ENCODE results near the gene GRM5. TPM values are rescaled to one million over a fixed set of nuclear protein-coding genes. Genes with fewer than 3 reads are reported as not detected.
"Not testable (repeated sequence)": the region's sequence is repeated elsewhere in the genome, so short reads cannot be mapped to it uniquely, and the experiment has no call there.

GRM5 gene
- total RNA-seq, 1 donor from 2014 or later, result 0.26 TPM

GRCh38 chr11:88838139-88838538, 227.6 kb downstream of the GRM5 start:
- not testable (repeated sequence) for H3K9me3 Mint-ChIP-seq (ENCODE audit: low read depth); H3K27ac Mint-ChIP-seq; DNase-seq (ENCODE audit: low spot score, unreplicated experiment)

GRCh38 chr11:88835709-88836108, 230.1 kb downstream of the GRM5 start:
- H3K9me3 Mint-ChIP-seq (ENCODE audit: low read depth); DNase-seq (ENCODE audit: low spot score, unreplicated experiment); H3K4me3 Mint-ChIP-seq (ENCODE audit: low read depth); H3K36me3 Mint-ChIP-seq (ENCODE audit: insufficient read depth); H3K27ac Mint-ChIP-seq; H3K4me1 Mint-ChIP-seq (ENCODE audit: low read depth); H3K27me3 Mint-ChIP-seq: not testable (repeated sequence)

More at GRCh38 chr11:88838139-88838538, 227.6 kb downstream of the GRM5 start:
- not testable (repeated sequence) for H3K4me3 Mint-ChIP-seq (ENCODE audit: low read depth); H3K36me3 Mint-ChIP-seq (ENCODE audit: insufficient read depth); H3K27me3 Mint-ChIP-seq; H3K4me1 Mint-ChIP-seq (ENCODE audit: low read depth)

GRCh38 chr11:88831303-88831890, 234.4 kb downstream of the GRM5 start:
- no peaks in the 10 kb centered on the region for H3K36me3 Mint-ChIP-seq (ENCODE audit: insufficient read depth)
- H3K9me3 Mint-ChIP-seq (ENCODE audit: low read depth), result peaks cover 7% of the 10 kb centered on the region
- DNase-seq (ENCODE audit: low spot score, unreplicated experiment), result no peak
- no peak overlapping the region for H3K27ac Mint-ChIP-seq
- TF ChIP-seq CTCF (IDR thresholded peaks at IDR 0.05; ENCODE audit: unreplicated experiment), result no peak
- H3K4me1 Mint-ChIP-seq (ENCODE audit: low read depth), result peaks cover 11% of the 10 kb centered on the region
- no peaks in the 10 kb centered on the region for H3K27me3 Mint-ChIP-seq
- no peak overlapping the region for H3K4me3 Mint-ChIP-seq (ENCODE audit: low read depth)

GRCh38 chr11:88827018-88827676, 238.6 kb downstream of the GRM5 start:
- Mint-ChIP-seq H3K4me3 (ENCODE audit: low read depth) (no peak overlapping the region), H3K9me3 (ENCODE audit: low read depth) (peaks cover 7% of the 10 kb centered on the region), H3K27ac (peak overlapping the region; percentile 17), H3K27me3 (no peaks in the 10 kb centered on the region), H3K36me3 (ENCODE audit: insufficient read depth) (no peaks in the 10 kb centered on the region), H3K4me1 (ENCODE audit: low read depth) (peaks cover 11% of the 10 kb centered on the region)
- DNase-seq (ENCODE audit: low spot score, unreplicated experiment), result no peak
- TF ChIP-seq CTCF (IDR thresholded peaks at IDR 0.05; ENCODE audit: unreplicated experiment), result no peak

GRCh38 chr11:88819616-88820015, 246.2 kb downstream of the GRM5 start:
- H3K27me3 Mint-ChIP-seq, result no peaks in the 10 kb centered on the region
- DNase-seq (ENCODE audit: low spot score, unreplicated experiment), result no peak
- TF ChIP-seq CTCF (IDR thresholded peaks at IDR 0.05; ENCODE audit: unreplicated experiment), result no peak
- H3K27ac Mint-ChIP-seq, result no peak overlapping the region
- H3K4me1 Mint-ChIP-seq (ENCODE audit: low read depth), result peaks cover 1% of the 10 kb centered on the region
- no peaks in the 10 kb centered on the region for H3K36me3 Mint-ChIP-seq (ENCODE audit: insufficient read depth)
- no peaks in the 10 kb centered on the region for H3K9me3 Mint-ChIP-seq (ENCODE audit: low read depth)
- H3K4me3 Mint-ChIP-seq (ENCODE audit: low read depth), result no peak overlapping the region

- Mint-ChIP-seq H3K9me3 (ENCODE audit: low read depth) (no peaks in the 10 kb centered on the region), H3K36me3 (ENCODE audit: insufficient read depth) (no peaks in the 10 kb centered on the region), H3K4me3 (ENCODE audit: low read depth) (no peak overlapping the region), H3K4me1 (ENCODE audit: low read depth) (peaks cover 1% of the 10 kb centered on the region), H3K27ac (no peak overlapping the region), H3K27me3 (no peaks in the 10 kb centered on the region)
- no peak for DNase-seq (ENCODE audit: low spot score, unreplicated experiment)
- no peak for TF ChIP-seq CTCF (IDR thresholded peaks at IDR 0.05; ENCODE audit: unreplicated experiment)
These were observed 246.8 kb downstream of the GRM5 start for GRCh38 chr11:88818978-88819377.

Measured in progenitor cell of endocrine pancreas (in vitro differentiated cells).